ENCODE measurements around the gene HIPK2.

The HIPK2 gene

GRCh38 chr7:139733751-139734150, 44.0 kb downstream of the HIPK2 start:
- no peak for DNase-seq

- DNase-seq, result no peak
These were observed 45.2 kb downstream of the HIPK2 start for GRCh38 chr7:139732471-139733167.

- DNase-seq, result no peak
These were observed 45.9 kb downstream of the HIPK2 start for GRCh38 chr7:139731802-139732470.

GRCh38 chr7:139730746-139731612, 46.8 kb downstream of the HIPK2 start:
- no peak for DNase-seq

- DNase-seq, result no peak
These were observed 49.6 kb downstream of the HIPK2 start for GRCh38 chr7:139728203-139728602.

- no peak for DNase-seq
These were observed 50.6 kb downstream of the HIPK2 start for GRCh38 chr7:139727151-139727705.

GRCh38 chr7:139726485-139726869, 51.3 kb downstream of the HIPK2 start:
- DNase-seq, result no peak

- no peak for DNase-seq
These were observed 51.8 kb downstream of the HIPK2 start for GRCh38 chr7:139725858-139726484.

GRCh38 chr7:139725077-139725476, 52.7 kb downstream of the HIPK2 start:
- DNase-seq, result no peak

- DNase-seq, result no peak
These were observed 55.2 kb downstream of the HIPK2 start for GRCh38 chr7:139722604-139723003.

GRCh38 chr7:139721821-139722220, 56.0 kb downstream of the HIPK2 start:
- DNase-seq, result no peak

- no peak for DNase-seq
These were observed 56.4 kb downstream of the HIPK2 start for GRCh38 chr7:139721417-139721816.

GRCh38 chr7:139720705-139721231, 57.0 kb downstream of the HIPK2 start:
- DNase-seq, result no peak

- DNase-seq, result no peak
These were observed 57.6 kb downstream of the HIPK2 start for GRCh38 chr7:139720186-139720585.

- DNase-seq, result no peak
These were observed 58.9 kb downstream of the HIPK2 start for GRCh38 chr7:139718859-139719258.

- no peak for DNase-seq
These were observed 59.7 kb downstream of the HIPK2 start for GRCh38 chr7:139718141-139718540.

- no peak for DNase-seq
These were observed 61.4 kb downstream of the HIPK2 start for GRCh38 chr7:139716156-139716942.

GRCh38 chr7:139715194-139715815, 62.5 kb downstream of the HIPK2 start:
- no peak for DNase-seq

GRCh38 chr7:139714163-139714901, 63.5 kb downstream of the HIPK2 start:
- no peak for DNase-seq

GRCh38 chr7:139713526-139714162, 64.2 kb downstream of the HIPK2 start:
- DNase-seq, result no peak

All from GDM1 (cell line).